ENCODE results near the gene TMEM175.

TMEM175 gene

DNA sequence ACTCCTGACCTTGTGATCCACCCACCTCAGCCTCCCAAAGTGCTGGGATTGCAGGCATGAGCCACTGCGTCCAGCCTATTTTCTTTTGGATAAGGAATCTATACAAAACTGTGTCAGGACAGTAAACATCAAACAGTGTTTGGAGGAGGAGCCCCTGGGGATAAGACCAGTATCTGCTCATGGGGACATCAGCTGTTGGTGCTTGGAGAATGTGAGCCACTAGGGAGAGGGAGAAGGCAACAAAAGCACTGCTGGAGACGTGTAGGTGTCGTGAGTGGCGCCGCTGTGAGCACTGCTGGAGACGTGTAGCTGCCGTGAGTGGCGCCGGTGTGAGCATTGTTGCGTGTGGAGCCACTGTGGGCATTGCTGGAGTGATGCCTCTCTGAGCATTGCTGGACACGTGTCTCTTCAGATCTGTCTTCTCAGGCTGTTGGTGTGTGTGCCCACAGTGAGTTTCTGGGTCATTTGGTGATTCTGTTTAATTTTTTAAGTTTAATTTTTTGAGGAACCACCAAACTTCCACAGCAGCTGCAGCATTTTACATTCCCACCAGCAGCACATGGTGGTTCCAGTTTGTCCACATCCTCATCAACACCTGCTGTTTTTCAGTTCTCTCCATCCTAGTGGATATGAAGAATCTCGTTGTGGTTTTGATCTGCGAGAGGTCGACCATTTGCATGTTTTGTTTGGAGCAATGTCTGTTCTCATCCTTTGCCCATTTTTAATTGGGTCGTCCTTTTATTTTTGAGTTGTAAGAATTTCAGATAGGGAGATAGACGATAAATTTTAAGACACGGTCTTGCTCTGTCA is 22.2 kb downstream of the TMEM175 start:
- ChIA-PET POLR2A (no interaction called here), CTCF (no interaction called here)
- no peak for DNase-seq (ENCODE audit: extremely low spot score)
- TF ChIP-seq, protein P1, sequence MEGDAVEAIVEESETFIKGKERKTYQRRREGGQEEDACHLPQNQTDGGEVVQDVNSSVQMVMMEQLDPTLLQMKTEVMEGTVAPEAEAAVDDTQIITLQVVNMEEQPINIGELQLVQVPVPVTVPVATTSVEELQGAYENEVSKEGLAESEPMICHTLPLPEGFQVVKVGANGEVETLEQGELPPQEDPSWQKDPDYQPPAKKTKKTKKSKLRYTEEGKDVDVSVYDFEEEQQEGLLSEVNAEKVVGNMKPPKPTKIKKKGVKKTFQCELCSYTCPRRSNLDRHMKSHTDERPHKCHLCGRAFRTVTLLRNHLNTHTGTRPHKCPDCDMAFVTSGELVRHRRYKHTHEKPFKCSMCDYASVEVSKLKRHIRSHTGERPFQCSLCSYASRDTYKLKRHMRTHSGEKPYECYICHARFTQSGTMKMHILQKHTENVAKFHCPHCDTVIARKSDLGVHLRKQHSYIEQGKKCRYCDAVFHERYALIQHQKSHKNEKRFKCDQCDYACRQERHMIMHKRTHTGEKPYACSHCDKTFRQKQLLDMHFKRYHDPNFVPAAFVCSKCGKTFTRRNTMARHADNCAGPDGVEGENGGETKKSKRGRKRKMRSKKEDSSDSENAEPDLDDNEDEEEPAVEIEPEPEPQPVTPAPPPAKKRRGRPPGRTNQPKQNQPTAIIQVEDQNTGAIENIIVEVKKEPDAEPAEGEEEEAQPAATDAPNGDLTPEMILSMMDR (IDR thresholded peaks at IDR 0.05; ENCODE audit: control extremely low read depth, extremely low read depth, low read depth, missing control alignments) = no peak

DNA sequence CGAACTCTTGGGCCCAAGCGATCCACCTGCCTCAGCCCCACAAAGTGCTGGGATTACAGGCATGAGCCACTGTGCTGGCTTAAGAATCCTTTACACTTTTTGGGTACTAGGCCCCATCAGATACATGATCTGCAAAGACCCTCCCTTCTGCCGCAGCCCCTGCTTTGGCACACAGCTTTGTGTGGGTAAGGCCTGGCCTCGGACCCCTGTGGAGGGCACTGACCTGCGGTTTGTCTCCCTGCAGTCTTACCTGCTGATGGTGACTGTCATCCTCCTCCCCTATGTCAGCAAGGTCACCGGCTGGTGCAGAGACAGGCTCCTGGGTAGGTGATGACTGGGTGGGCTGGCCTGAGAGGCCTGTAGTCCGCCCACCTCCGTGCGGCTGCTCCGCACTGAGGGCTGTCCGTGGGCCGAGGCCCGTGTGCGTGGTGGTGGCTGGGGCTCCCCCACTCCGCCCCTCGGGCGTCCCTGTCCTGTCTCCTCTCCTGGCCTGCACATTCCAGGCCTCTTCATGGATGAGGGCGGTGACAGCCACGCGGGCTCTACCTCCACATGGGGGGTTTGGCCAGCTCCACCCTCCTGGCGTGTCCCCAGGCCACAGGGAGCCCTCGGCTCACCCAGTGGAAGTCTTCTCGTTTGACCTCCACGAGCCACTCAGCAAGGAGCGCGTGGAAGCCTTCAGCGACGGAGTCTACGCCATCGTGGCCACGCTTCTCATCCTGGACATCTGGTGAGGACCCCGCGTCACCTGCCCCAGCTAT is 23.1 kb downstream of the TMEM175 start:
- DNase-seq (ENCODE audit: extremely low spot score) = no peak
- CTCF ChIA-PET = no interaction called here
- POLR2A ChIA-PET = no interaction called here
- TF ChIP-seq, protein P1 (IDR thresholded peaks at IDR 0.05; ENCODE audit: control extremely low read depth, extremely low read depth, low read depth, missing control alignments) = no peak

DNA sequence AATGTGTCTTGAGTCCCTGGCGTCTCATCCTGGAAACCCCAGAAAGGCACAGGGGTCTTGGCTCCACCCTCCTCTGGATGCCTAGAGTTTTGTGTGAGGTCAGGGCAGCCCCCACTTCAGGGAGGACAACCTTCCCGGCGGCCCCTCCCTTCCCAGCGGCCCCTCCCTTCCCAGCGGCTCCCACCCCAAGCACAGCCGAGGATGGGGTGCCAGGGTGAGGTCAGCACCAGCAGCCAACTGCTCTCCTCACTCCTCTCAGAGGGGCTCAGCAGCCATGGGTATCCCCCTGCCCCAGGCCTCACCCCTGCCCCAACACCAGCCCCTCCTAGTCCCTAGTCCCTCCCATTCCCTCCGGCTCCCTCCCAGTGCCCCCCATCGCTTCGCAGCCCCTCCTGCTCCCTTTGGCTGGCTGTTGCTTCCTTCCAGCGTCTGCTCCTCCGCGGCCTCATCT is 23.7 kb downstream of the TMEM175 start:
- TF ChIP-seq, protein P1 (IDR thresholded peaks at IDR 0.05; ENCODE audit: control extremely low read depth, extremely low read depth, low read depth, missing control alignments) = no peak
- ChIA-PET CTCF (no interaction called here), POLR2A (no interaction called here)
- DNase-seq (ENCODE audit: extremely low spot score) = no peak

DNA sequence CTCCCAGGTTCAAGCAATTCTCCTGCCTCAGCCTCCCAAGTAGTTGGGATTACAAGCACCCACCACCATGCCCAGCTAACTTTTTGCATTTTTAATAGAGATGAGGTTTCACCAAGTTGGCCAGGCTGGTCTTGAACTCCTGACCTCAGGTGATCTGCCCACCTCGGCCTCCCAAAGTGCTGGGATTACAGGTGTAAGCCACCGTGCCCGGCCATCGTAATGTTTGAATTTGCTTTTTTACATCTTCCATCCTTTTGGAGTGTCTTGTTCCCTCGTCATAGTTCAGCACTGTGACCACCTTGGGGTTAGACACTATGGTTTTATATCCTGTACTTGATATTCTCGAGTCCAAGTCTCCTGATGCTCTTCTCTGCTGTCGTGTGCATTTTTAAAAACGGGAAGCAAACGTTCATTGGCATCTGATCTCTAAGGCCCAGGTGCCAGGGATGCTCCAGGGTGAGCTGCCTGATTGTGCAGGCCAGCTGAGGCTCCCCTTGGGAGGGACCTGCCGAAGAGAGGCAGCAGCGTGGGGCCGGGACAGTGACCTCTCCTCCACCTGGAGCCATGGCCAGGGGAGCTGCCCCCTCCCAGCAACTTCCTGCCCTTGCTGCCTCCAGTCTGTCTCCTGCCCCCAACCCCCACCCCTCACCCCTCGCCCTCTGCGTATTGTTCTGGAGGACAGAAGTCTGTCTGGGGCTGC is 24.4 kb downstream of the TMEM175 start:
- ChIA-PET CTCF (no interaction called here), POLR2A (interaction anchor here (0.7 kb wide), 1 partner anchor 97 kb away, joined by 10 read pairs; no protein-coding TSS in a partner anchor)
- no peak for DNase-seq (ENCODE audit: extremely low spot score)
- TF ChIP-seq, protein P1 (IDR thresholded peaks at IDR 0.05; ENCODE audit: control extremely low read depth, extremely low read depth, low read depth, missing control alignments) = no peak

DNA sequence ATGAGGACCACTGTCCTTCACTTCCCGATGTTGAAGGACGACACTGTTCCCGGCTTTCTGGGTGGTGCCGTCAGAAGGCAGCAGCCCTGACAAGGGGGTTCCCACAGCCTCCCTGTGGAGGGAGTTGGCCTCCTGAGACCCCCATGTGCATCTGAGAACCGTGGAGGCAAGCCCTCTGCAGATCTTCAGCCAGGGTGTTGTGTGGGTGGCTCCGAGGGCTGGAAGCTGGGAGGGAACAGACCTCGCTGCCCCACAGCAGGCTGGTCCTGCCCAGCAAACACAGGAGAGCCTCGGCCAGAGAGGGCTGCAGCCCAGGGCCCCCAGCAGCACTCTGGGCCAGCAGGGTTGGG is 24.9 kb downstream of the TMEM175 start:
- ChIA-PET POLR2A (no interaction called here), CTCF (no interaction called here)
- TF ChIP-seq, protein P1 (IDR thresholded peaks at IDR 0.05; ENCODE audit: control extremely low read depth, extremely low read depth, low read depth, missing control alignments) = no peak
- DNase-seq (ENCODE audit: extremely low spot score) = no peak

DNA sequence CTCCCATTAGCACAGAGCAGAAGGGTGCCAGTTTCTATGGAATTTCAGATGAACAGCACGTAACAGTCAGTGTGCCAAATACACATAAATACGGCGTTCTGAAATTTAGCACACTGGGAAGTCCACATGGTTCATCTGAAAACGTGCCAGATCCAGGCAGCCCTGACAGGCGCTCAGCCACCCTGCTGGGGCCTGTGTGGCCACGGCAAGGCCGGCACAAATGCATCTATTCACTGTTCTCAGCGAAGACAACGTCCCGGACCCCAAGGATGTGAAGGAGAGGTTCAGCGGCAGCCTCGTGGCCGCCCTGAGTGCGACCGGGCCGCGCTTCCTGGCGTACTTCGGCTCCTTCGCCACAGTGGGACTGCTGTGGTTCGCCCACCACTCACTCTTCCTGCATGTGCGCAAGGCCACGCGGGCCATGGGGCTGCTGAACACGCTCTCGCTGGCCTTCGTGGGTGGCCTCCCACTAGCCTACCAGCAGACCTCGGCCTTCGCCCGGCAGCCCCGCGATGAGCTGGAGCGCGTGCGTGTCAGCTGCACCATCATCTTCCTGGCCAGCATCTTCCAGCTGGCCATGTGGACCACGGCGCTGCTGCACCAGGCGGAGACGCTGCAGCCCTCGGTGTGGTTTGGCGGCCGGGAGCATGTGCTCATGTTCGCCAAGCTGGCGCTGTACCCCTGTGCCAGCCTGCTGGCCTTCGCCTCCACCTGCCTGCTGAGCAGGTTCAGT is 25.5 kb downstream of the TMEM175 start:
- TF ChIP-seq, protein P1 (IDR thresholded peaks at IDR 0.05; ENCODE audit: control extremely low read depth, extremely low read depth, low read depth, missing control alignments) = no peak
- ChIA-PET CTCF (no interaction called here), POLR2A (no interaction called here)
- no peak for DNase-seq (ENCODE audit: extremely low spot score)
